Activated T-cell treated with anti-CD3 and anti-CD28 coated beads for 48 hours (primary cell): ENCODE measurements around the gene TIMP3.
"Not testable (repeated sequence)": the region's sequence is repeated elsewhere in the genome, so short reads cannot be mapped to it uniquely, and the experiment has no call there.

Experiments used
- DNase-seq: peaks from one replicate; pipeline ENCODE4 v3.0.0-alpha.2; 2020; ENCODE audit warnings: low read depth

The TIMP3 gene

GRCh38 chr22:32855045-32855756 is 53.7 kb downstream of the TIMP3 start:
- no peak for DNase-seq

- no peak for DNase-seq
Measured at GRCh38 chr22:32858121-32858703, 56.7 kb downstream of the TIMP3 start.

GRCh38 chr22:32858957-32859356 is 57.5 kb downstream of the TIMP3 start:
- DNase-seq = no peak

GRCh38 chr22:32859743-32860142 is 58.2 kb downstream of the TIMP3 start:
- no peak for DNase-seq

DNA sequence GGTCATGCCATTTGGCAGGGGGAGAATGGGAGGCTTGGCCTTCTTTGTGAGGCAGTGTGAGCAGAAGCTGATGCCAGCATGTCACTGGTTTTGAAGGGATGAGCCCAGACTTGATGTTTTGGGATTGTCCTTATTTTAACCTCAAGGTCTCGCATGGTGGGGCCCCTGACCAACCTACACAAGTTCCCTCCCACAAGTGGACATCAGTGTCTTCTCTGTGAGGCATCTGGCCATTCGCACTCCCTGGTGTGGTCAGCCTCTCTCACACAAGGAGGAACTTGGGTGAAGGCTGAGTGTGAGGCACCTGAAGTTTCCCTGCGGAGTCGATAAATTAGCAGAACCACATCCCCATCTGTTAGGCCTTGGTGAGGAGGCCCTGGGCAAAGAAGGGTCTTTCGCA is 59.8 kb downstream of the TIMP3 start:
- no peak for DNase-seq

DNA sequence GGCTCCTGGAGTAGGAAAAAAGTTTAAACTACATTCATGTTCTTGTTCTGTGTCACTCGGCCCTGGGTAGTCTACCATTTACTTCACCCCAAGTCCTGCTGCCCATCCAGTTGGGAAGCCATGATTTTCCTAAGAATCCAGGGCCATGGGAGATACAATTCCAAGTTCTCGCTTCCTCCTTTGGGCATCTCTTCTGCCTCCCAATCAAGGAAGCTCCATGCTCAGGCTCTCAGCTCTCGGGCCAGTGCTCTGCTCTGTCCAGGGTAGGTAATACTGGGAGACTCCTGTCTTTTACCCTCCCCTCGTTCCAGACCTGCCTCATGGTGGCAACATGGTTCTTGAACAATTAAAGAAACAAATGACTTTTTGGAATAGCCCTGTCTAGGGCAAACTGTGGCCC is 60.6 kb downstream of the TIMP3 start:
- no peak for DNase-seq

- no peak for DNase-seq
Measured at GRCh38 chr22:32862936-32863661, 61.6 kb downstream of the TIMP3 start.

DNA sequence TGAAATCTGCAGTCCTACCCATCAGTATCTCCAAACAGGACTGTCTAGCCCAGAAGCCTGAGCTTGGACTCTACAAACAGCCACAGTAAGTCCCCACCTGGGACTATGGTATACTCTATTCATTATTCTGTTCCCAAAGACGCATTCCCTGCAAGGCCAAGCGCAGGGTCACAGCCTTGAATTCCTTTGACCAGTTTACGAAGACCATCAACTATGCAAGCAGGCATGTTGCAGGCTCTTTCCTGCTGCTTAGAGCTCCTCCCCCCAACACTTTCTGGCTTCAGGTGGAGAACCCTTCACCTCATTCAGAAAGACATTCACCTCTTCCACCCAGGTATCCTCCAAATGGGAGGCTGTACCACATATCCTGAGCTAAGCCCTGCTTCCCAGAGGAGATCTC is 62.5 kb downstream of the TIMP3 start:
- DNase-seq = no peak

- DNase-seq = no peak
Measured at GRCh38 chr22:32864596-32864995, 63.1 kb downstream of the TIMP3 start.

DNA sequence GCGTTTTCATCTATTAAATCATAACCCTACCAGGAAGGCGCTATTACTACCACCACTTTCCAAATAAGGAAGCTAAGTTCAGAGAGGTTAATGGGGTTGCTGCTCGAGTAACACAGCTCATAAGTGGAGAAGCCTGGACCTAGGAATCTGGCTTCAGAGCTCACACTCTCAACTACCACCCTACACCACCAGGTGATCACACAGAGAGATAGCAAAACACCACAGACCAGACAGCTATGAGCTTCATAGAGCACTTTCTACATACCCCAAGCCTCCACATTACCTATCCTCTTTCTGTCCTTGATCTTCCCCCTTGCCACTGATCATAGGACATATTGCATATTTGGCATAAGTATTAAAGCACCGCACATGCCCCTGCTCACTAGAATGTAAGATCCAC is 65.4 kb downstream of the TIMP3 start:
- no peak for DNase-seq

- no peak for DNase-seq
Measured at GRCh38 chr22:32868946-32869345, 67.4 kb downstream of the TIMP3 start.

DNA sequence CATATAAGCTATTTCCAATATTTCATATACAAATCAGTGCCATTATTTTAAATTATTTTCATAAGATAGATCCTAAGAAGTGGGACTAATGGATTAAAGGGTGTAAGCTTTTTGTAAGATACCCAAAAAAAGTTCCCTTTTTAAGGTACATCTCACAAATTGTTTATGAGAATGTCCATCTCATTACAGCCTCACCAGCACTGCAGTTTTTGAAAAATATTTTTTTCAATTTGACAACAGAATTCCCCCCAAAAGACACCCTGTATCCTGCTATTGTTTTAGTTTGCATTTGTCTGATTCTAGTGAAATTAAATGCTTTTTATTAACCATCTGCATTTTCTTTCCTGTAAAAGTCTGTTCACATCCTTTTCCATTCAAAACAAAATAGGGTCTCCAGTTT is 69.0 kb downstream of the TIMP3 start:
- DNase-seq = no peak

GRCh38 chr22:32873604-32874003 is 72.1 kb downstream of the TIMP3 start:
- DNase-seq = not testable (repeated sequence)

DNA sequence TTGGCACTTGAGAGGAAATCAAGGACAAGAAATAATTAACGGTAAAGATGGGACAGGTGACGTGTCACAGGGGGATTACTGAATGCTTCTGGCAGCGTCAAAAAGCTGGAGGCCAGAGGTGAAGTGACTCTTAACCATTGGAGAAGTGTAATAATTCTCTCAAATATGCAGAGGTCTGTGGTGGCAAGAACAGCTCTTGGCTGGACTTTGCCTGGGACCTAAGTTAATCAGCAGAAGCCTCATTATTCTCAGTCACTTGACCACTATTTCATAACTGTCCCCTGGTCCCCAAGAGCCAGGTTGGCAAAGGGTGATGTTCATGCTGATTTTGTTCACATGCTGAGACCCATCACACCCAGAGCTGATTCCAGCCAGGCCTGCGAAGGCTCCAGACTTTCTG is 72.9 kb downstream of the TIMP3 start:
- DNase-seq = no peak

DNA sequence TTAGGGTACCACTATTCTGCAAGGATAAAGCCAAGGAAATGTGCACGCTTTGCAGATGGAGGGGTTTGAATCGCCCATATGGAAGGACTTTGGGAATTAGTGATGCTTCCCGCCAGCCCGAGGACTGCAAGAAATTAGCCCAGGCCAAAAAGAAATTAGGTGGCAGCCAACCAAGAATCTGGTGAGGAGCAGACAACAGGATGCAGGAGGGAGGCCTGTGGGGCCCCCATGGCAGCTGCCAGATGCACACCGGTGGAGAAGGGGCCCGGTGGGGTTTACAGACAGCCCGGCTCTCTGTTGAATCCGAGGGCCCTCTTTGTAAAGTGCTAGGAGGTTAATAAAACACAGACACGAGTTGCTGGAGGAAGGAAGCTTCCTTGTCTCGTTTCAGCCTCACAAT is 73.5 kb downstream of the TIMP3 start:
- no peak for DNase-seq

- no peak for DNase-seq
Measured at GRCh38 chr22:32876516-32876915, 75.0 kb downstream of the TIMP3 start.

- DNase-seq = no peak
Measured at GRCh38 chr22:32877196-32877595, 75.7 kb downstream of the TIMP3 start.

DNA sequence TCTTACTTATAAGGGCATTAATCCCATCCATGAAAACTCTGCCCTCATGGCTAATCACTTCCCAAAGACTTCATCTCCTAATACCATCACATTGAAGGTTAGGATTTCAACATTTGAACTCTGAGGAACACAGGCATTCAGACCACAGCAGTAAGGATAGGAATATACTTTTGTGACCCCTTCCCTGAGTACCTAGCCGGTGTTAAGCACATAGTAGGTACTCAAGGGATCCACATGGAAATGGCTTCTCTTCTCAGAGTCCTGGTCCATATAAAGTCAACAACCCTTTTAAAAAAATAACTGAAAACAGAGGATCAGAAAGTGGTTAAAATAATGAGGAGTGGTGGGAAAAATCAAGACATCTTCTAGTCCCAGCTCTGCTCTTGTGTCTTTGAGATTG is 78.0 kb downstream of the TIMP3 start:
- DNase-seq = no peak

DNA sequence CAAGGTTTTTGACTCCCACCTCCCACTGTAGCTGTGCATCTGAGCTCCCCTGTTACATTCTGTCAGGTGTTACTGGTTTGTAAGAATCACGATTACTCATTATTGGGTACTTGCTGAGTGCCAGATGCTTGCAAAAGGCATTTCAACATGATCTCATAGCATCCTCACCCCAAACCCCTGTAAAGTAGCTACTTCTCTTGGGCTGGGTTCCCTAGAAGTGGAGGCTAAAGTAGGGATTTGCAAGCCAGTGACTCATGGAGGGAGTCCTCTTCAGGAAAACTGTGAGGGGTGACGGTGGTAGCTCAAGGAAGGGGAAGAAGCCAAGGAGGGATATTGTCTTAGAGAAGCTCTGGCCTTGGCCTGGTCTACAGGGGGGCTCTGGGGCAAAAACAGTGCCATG is 78.6 kb downstream of the TIMP3 start:
- no peak for DNase-seq

- DNase-seq = no peak
Measured at GRCh38 chr22:32880505-32880892, 79.0 kb downstream of the TIMP3 start.

- no peak for DNase-seq
Measured at GRCh38 chr22:32880893-32881596, 79.5 kb downstream of the TIMP3 start.

DNA sequence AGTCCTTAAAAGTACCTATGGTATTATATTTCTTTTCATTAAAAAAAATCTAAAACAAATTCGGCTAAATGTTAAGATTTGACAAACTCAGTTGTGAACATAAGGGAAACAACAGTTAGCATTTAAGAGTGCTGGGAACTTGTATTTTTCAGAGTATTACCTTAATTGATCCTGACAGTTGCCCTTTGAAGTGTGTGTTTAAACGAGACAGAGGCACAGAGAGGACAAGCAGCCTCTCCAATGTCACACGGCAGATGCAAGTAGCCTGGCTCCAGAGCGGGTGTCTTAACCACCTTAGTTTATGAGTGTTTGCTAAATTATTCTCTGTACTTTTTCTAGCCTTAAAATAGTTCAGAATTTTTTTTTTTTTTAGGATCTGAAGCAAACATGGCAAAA is 80.9 kb downstream of the TIMP3 start:
- no peak for DNase-seq
